GM18526 (cell line): ENCODE results near the gene IL4R.
A peak's percentile ranks its signal among the peaks of the same experiment; 100 is the strongest.

Experiments
- POLR2A ChIP-seq: IDR thresholded peaks from 3 replicates; pipeline ENCODE4 v1.6.1; 2011; ENCODE audit not compliant: insufficient read length; ENCODE audit errors: extremely low read depth

IL4R gene

DNA sequence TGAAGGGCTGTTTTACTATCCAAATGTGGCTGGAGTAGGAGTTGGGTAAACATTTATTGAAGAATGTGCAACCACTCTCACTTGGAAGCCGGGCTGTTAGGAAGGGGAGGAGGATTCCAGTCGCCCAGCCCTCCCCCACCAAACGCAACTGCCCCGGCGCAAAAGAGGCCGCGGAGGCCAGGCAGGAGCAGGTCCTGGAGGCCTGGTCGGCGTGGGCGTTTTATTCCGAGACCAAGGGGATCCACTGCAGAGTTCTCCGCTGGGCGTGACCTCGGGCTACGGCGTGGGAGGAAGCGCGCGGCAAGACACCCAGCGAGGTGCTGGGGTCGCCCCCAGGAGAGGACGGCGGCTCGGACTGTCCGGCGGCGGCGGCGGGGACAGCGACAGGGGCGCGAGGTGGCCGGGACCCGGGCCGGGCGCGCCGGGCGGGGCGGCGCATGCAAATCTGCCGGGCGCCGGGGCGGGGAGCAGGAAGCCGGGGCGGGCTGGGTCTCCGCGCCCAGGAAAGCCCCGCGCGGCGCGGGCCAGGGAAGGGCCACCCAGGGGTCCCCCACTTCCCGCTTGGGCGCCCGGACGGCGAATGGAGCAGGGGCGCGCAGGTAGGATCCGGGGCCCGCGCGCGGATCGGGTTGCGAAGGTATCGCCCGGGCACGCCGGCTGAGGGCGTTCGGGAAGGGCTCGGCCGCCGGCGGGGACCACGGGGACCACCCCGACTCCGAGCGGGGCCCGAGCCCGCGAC lies at the start of gene IL4R:
TSS of gene IL4R (plus strand) at position 553 of the 739 bp plus-strand sequence. CDS start 26,230 bp downstream, outside the sequence.
- peak; percentile 59 for TF ChIP-seq POLR2A

DNA sequence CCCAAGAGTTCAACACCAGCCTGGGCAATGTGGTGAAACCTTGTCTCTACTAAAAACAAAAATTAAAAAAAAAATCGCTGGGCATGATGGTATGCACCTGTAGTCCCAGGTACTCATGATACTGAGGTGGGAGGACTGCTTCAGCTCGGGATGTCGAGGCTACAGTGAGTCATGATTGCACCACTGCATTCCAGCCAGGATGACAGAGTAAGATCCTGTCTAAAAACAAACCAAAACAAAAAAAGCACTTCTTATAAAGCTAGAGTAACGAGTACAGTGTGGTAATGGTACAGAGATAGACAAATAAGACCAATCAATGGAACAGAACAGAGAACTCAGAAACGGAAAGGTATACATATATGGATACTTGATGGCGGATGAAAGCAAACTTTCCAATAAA lies 49.6 kb upstream of the IL4R start:
- no peak for TF ChIP-seq POLR2A

DNA sequence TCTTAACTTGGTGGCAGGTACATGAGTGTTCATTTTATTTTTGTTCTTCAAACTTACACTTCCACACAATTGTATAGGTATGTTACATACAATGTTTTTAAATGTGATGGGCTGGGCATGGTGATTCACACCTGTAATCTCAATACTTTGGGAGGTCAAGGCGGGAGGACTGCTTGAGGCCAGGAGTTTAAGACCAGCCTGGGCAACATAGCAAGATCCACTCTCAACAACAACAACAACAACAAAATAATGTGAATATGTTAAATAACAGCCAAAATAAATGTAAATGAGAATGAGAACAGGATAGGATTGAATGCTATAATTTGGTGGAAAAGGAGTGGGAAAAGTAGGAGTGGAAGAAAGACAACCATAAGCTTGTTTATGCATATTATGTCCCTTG lies 47.8 kb upstream of the IL4R start:
- TF ChIP-seq POLR2A: no peak

DNA sequence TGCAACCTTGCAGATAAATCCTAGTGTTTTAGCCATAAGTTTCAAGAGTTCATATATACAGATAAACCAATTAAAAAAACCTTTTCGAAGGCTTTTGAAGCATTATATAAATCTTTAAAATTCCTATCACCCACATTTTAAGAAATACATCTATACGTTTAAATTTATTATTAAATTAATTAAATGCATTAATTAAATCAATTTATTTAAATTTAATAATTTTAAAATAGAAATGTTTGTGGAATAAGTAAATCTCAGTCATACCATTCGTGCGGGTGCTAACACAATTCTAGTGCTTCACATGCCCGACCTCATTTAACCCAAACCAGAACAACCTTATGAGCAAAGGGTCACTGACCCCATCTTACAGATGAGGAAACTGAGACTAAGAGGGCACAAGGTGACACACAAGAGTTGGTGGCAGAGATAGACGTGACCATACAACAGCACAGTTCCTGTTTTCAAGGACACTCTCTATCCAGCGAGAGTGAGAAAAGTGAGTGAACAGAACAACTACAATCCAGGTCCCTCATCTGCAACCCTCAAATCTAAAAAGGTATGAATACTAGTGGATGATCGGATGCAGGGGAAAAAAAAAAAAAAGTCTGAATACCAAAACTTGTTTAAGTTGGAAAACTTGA lies 46.6 kb upstream of the IL4R start:
- TF ChIP-seq POLR2A: no peak

DNA sequence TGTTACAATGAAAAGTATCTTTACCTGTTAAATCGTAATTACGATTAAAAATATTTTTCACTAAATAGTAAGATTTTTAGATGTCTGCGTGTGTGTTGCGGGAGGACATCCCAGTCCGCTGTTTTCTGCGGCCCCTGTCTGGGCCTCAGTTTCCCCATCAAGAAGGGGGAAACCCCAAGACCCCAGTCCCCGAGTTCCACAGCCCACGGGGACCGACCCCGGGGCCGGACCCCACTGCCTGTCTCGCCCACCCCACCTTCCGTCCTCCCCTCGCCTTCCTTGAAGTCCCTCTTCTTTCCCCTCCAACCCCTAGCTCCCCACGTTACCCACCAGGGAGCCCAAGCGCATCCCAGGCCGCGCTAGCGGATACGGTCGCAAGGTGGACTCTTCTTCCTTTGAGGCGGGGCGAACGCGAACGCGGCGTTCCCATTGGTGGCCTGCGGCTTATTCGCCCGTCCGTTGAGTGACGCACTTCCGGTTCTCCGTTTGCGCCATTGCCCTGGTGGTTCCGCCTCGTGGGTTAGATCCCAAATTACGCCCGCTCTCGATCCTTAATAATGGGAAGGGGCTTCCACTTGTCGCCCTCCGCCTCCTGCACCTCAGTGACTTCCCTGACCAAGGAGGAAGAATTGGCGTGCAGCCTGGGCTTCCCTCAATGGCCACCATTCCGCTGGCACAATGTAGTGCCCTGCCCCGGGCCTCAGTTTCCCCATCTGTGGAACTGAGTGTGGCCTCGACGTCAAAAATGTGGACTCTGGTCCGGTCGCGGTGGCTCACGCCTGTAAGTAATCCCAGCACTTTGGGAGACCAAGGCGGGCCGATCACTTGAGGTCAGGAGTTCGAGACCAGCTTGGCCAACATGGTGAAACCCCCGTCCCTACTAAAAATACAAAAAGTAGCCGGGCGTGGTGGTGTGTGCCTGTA lies 45.1 kb upstream of the IL4R start, which contains the start of gene NSMCE1:
TSS of gene NSMCE1 (minus strand) at position 397 of the 924 bp plus-strand sequence. CDS start 11,202 bp downstream, outside the sequence.
- peak; percentile 96 for TF ChIP-seq POLR2A

DNA sequence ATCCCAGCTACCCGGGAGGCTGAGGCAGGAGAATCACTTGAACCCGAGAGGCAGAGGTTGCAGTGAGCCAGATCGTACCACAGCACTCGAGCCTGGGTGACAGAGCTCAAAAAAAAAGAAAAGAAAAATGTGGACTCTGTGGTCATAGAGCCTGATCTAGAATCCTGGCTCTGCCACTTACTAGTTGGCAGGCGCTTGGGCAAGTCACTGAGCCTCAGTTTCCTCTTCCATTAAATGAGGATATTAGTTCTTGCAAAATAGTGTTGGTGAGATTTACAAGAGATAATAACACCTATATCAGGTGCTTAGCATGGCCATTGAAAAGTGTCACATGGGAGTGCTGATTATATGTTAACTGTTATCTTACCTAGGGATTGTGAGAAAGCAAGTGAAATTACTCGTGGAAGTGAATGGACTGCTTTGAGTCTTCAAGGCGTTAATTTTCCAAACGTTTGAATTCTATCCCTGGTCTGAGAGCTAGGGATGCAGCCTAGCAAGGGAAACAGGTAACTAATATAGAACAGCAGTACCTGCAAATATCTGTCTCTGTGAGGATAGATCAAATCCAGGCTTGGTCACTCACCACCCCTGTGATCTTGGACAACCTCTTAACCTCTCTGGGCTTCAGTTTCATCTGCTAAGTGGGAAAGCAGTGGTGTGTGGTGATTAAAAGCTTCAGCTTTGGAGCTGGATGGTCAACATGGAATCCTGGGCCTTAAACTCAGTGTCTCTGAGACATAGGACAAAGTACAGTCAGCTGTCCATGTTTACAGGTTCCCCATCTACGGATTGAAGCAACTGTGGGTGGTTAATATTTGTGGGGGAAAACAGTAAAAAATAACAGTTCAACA lies 44.2 kb upstream of the IL4R start:
- TF ChIP-seq POLR2A: no peak

DNA sequence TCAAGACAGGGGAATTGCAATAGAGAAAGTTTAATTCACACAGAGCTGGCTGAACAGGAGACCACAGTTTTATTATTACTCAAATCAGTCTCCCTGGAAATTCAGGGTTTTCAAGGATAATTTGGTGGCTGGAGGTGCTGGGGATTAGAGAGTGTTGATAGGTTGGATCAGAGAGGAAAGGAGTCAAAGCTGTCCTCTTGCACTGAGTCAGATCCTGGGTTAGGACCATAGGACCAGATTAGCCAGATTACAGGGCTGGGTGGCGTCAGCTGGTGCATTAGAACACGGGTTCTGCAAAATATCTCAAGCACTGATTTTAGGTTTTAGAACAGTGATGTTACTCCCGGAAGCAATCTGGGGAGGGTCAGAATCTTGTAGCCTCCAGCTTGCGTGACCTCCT lies 43.4 kb upstream of the IL4R start:
- TF ChIP-seq POLR2A: no peak

DNA sequence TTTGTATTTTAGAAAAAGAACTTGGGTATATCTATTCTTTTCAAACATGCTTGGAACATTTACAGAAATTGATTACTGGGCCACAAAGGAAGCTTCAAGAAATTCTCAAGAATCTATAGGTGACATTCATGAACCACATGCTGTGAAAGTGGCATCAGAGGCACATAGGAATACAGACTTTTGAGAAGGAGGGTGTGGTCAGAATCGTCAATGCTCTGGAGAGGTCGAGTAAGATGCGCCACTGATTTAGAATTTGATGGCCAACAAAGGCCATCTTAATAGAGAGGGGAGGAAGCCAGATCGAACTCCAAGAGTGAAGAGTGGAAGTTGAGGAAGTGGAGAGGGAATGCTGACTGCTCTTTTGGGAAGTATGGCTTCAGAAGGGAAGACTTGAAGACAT lies 41.7 kb upstream of the IL4R start:
- TF ChIP-seq POLR2A: no peak

DNA sequence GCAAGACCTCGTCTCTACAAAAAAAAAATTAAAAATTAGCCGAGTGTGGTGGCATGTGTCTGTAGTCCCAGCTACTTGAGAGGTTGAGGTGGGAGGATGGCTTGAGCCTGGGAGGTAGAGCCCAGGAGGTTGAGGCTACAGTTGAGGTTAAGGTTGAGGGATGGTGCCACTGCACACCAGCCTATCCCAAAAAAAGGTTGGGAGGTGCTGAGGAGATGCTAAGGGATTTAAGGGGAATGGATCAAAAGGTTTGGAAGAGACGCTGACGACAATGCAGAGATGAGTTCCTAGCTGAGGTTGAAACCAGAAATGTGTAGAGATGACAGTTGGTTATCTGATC lies 40.5 kb upstream of the IL4R start:
- TF ChIP-seq POLR2A: no peak

DNA sequence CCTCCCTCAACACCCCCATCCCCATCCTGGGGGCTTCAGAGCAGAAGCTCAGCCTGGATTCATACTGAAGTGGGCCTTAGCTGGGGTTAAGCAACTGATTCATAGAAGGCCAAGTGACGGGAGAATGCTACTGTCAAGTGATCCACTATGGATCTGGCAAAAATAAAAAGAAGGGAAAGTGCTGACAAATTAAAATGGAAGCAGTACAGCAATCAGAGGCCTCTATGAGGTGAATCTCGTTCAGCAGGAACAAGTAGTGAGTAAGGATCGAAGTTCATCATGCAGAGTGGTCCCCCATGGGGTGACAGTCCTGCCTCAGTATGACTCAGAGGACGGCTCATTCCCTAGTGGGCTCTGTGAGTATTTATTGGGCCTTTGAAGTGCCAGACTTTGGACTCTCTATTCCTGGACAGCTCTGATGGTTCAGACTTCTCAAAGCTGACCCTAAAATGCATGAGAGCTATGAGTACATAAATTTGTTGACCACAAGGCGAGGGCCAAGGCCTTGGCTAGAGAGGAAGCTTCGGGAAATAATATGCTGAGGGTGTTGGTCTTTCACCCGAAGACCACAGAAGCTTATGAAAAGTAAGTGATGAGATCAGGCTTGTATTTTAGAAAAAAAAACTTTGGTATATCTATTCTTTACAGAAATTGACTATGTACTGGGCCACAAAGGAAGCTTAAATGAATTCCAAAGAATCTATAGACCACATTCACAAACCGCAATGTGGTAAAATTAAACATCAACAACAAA lies 39.9 kb upstream of the IL4R start:
- no peak for TF ChIP-seq POLR2A

DNA sequence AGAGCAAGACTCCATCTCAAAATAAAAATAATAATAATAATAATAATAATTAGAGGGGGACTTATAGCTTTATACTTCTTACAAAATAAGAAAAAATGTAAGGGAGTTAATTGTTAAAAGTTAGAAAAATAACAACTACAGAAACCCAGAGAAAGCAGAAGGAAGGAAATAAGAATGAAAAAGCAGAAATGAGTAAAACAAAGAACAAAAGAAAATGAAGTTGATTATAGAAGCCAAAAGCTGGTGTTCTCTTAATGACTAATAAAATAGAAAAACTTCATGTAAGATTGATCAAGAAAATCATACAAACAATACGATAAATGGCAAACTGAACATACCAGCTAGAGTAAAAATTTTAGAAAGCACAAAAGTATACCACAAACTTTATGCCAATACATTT lies 38.4 kb upstream of the IL4R start:
- TF ChIP-seq POLR2A: no peak

DNA sequence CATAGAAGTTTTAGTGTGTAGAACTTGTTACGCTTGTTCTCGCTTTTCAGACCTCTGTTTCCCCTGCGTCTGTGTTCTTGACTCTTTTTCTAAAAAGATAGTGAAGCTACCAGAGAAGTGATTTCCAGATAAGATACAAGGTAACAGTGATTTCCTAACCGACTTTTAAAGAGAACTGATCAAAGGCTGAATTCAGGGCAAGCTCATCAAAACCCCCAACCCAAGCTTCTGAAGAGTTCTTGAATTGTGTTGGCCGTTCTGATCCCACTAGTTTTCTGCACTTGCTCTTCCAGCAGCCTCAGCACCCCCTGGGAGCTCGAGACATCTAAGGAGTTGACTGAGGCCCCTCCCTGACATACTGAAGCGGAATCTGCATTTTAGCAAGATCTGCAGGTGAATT lies 32.5 kb upstream of the IL4R start:
- no peak for TF ChIP-seq POLR2A

DNA sequence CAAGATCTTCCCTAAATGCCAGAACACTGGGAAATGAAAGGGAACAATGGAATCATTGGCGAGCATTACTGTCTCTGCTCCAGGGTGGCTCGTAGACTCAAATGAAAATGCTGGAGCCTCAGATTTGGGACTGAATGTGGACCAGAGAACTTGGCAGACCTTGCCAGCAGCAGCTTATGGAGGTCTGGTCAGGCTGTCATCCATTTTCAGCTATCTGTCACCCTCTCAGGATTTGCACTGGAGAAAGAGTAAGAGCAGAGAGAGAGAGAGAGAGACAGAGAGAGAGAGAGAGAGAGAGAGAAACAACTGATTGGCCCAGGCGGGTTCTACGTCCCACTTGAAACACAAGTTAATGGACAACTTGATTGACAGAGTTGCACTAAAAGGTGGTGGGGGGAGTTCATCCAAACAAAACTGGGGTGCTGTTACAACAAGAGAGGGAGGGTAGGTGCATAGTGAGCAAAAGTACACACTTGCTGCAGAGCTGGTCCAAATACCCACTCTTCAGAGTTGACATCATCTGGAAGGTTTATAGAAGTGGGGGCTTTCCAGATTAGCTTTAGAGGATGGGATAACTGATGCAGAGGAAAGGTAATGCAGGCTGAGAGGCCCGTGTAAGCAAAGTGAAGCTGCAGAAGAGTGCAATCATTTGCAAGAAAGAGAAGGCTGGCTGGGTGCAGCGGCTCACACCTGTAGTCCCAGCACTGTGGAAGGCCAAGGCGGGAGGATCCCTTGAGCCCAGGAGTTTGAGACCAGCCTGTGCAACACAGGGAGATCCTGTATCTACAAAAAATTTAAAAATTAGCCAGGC lies 28.7 kb upstream of the IL4R start:
- TF ChIP-seq POLR2A: no peak
